Calu3 (cell line): ENCODE results near the gene ACVR1B. TPM values are rescaled to one million over a fixed set of nuclear protein-coding genes. Genes with fewer than 3 reads are reported as not detected.

Experiments
- BruUV-seq: library from RNA; stranded (reverse); fragments of 400-500 nt; replicated peaks from 2 replicates; lab custom pipeline; 2021; lab: Mats Ljungman, UMichigan
- CTCF ChIA-PET: fragments of 300-600 bp; sonication (Branson Sonifier 250); formaldehyde crosslinking; loops from one replicate; lab custom pipeline; 2022; ENCODE audit warnings: antibody characterized with exemption; lab: Charles Lee
- DNase-seq: peaks from one replicate; pipeline ENCODE4 v3.0.0; 2022
- H3K27ac Mint-ChIP-seq: one replicate; pipeline ENCODE4 v1.8.0; 2022; ENCODE audit warnings: mixed read lengths; ENCODE audit not compliant: unreplicated experiment
- H3K27me3 Mint-ChIP-seq: one replicate; pipeline ENCODE4 v1.8.0; 2022; ENCODE audit warnings: mixed read lengths; ENCODE audit not compliant: unreplicated experiment
- H3K36me3 Mint-ChIP-seq: one replicate; pipeline ENCODE4 v1.8.0; 2022; ENCODE audit warnings: mild to moderate bottlenecking, moderate library complexity, mixed read lengths; ENCODE audit not compliant: insufficient read depth, unreplicated experiment
- H3K4me1 Mint-ChIP-seq: one replicate; pipeline ENCODE4 v1.8.0; 2022; ENCODE audit warnings: mild to moderate bottlenecking, low read depth, mixed read lengths; ENCODE audit not compliant: unreplicated experiment
- H3K4me3 Mint-ChIP-seq: one replicate; pipeline ENCODE4 v1.8.0; 2022; ENCODE audit warnings: mild to moderate bottlenecking, low read depth, moderate library complexity, mixed read lengths; ENCODE audit not compliant: unreplicated experiment
- H3K9me3 Mint-ChIP-seq: one replicate; pipeline ENCODE4 v1.8.0; 2022; ENCODE audit warnings: low read depth, mixed read lengths; ENCODE audit not compliant: unreplicated experiment
- intact Hi-C: fragments of 100-400 bp; cut with micrococcal nuclease; formaldehyde crosslinking; loops from one replicate; pipeline ENCODE4 v1.10.0; 2022; ENCODE audit not compliant: unreplicated experiment
- total RNA-seq: library from RNA; stranded (reverse); gene quantifications from 2 replicates; pipeline ENCODE4 v1.2.3, GENCODE V29; 2022
- TF ChIP-seq, protein P1 (sequence below): fragments of 200-600 bp; IDR thresholded peaks from one replicate; pipeline ENCODE4 v1.8.0; 2022; ENCODE audit warnings: antibody characterized with exemption; ENCODE audit not compliant: unreplicated experiment

The ACVR1B gene
- total RNA-seq, 1 experiment from 2014 or later: 16.3 TPM

DNA sequence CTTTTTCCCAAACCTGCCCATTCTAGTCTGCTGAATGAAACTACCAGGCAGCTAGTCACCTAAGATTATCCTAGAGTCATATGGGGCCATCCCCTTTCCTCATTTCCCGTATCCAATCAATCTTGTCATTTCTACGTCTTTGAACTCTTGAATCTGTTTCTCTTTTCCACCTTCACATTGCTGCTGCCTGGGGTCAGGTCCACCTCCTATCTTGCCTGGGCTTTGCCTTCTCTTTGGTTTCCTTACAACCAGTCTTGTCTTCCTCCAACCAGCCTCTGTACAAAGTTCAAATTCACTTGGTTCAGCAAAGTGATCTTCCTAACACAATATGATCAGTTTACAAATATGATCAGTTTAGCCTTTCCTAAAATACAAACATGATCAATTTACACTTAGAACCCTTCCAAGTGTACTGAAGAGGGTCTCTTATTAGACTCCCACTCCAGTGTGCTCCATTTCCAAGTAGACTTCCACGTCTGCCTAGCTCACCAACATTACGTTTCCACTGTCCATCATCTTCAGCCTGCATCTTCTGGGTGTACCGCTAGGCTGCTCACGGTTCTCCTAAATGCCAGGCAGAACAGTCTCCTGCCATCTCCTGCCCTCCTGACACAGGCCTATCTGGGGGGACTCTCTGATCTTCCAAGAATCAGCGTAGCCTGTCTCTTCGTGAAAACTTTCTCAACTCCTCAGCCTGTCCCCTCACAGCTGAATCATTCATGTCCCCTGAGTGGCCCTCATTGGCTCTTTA is 4.1 kb upstream of the ACVR1B start:
- intact Hi-C loops: no loop called here
- TF ChIP-seq, protein P1, sequence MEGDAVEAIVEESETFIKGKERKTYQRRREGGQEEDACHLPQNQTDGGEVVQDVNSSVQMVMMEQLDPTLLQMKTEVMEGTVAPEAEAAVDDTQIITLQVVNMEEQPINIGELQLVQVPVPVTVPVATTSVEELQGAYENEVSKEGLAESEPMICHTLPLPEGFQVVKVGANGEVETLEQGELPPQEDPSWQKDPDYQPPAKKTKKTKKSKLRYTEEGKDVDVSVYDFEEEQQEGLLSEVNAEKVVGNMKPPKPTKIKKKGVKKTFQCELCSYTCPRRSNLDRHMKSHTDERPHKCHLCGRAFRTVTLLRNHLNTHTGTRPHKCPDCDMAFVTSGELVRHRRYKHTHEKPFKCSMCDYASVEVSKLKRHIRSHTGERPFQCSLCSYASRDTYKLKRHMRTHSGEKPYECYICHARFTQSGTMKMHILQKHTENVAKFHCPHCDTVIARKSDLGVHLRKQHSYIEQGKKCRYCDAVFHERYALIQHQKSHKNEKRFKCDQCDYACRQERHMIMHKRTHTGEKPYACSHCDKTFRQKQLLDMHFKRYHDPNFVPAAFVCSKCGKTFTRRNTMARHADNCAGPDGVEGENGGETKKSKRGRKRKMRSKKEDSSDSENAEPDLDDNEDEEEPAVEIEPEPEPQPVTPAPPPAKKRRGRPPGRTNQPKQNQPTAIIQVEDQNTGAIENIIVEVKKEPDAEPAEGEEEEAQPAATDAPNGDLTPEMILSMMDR: no peak
- Mint-ChIP-seq H3K4me1 (no peaks in the 10 kb centered on the region), H3K36me3 (peaks cover 13% of the 10 kb centered on the region), H3K27me3 (peaks cover 59% of the 10 kb centered on the region), H3K4me3 (no peak overlapping the region), H3K27ac (no peak overlapping the region), H3K9me3 (peaks cover 5% of the 10 kb centered on the region)
- no TSS peak for BruUV-seq
- CTCF ChIA-PET: no interaction called here
- DNase-seq: no peak

DNA sequence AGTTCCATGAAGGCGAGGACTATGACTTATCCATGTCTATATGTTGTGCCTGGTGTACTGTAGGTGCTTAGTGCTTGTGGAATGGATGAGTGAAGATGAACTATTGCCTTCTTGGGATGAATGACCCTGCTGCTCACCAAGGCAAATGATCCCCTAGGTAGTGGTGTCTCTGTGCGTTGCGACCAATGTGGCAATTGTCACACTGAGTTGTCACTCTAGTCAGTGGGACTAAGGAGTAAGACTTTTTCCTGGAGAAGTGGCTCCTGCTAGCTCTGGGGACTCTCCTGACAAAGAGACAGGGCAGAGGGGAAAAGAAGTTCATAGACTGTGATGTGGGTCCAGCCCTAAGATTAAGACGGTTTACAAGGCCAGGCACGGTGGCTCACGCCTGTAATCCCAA is 3.4 kb upstream of the ACVR1B start:
- H3K36me3 Mint-ChIP-seq: peaks cover 20% of the 10 kb centered on the region
- CTCF ChIA-PET: no interaction called here
- no TSS peak for BruUV-seq
- intact Hi-C loops: no loop called here
- no peak overlapping the region for H3K27ac Mint-ChIP-seq
- peaks cover 5% of the 10 kb centered on the region for H3K9me3 Mint-ChIP-seq
- TF ChIP-seq, protein P1: no peak
- H3K4me1 Mint-ChIP-seq: peaks cover 4% of the 10 kb centered on the region
- DNase-seq: no peak
- H3K4me3 Mint-ChIP-seq: no peak overlapping the region
- H3K27me3 Mint-ChIP-seq: peaks cover 52% of the 10 kb centered on the region

DNA sequence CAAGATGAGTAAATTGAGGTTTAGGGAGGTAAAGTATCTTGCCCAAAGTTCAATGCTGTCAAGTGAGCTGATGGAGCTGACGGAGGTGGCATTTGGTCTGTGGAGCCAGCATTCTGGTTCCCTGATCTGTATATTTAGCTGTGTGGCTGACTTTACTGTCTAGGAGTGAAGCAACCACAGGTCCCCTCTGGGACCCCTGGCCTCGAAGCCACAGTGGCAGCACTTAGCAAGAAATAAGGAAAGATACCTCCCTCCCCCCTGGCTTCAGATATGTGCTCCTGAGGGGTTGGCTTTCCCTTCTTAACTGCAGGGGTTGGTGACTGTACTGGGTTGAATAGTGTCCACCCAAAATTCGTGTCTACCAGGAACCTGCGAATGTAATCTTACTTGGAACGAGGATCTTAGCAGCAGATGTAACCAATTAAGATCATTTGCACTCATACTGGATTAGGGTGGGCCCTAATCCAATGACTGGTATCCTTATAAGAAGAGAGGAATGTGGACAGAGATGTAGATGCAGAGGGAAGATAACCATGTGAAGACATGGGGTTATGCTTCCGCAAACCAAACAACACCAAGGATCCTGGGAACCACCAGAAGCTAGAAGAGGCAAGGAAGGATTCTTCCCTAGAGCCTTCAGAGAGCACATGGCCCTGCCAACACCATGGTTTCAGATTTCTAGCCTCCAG is 2.0 kb upstream of the ACVR1B start:
- intact Hi-C loops: no loop called here
- CTCF ChIA-PET: no interaction called here
- Mint-ChIP-seq H3K4me3 (no peak overlapping the region), H3K9me3 (peaks cover 2% of the 10 kb centered on the region), H3K36me3 (peaks cover 20% of the 10 kb centered on the region), H3K4me1 (peaks cover 19% of the 10 kb centered on the region), H3K27ac (no peak overlapping the region), H3K27me3 (peaks cover 38% of the 10 kb centered on the region)
- DNase-seq: no peak
- TF ChIP-seq, protein P1: no peak
- no TSS peak for BruUV-seq

DNA sequence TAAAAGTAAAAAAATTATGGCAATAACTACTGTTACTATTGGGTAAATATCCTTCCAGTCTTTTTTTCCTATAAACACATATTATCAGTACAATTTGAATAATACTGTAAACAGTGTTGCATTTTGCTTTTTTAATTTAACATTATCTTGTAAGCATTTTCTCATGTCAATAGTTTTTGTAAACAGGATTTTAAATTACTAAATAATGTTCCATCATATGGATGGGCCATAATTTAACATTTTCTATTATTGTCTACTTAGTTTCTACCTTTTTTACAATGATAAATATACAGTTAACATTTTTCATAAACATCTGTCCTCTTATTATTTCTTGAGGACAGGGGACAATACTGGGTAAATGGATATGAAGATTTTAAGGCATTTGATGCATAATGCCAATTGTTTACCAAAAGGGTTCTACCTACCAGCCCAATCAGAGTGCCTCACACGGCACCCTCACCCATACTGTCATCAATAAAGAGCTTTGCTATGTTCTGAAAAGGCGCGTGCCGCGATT is 759 bp upstream of the ACVR1B start:
- TF ChIP-seq, protein P1: no peak
- Mint-ChIP-seq H3K4me3 (peak overlapping the region; percentile 91), H3K4me1 (peaks cover 30% of the 10 kb centered on the region), H3K27ac (peak overlapping the region; percentile 78), H3K27me3 (peaks cover 35% of the 10 kb centered on the region), H3K36me3 (peaks cover 20% of the 10 kb centered on the region), H3K9me3 (no peaks in the 10 kb centered on the region)
- no TSS peak for BruUV-seq
- intact Hi-C loops: no loop called here
- CTCF ChIA-PET: interaction anchor here (0.9 kb wide), 1 partner anchor 11 kb away, joined by 7 read pairs; no protein-coding TSS in a partner anchor
- no peak for DNase-seq
